ENCODE measurements around the gene RPS6KA2.

The RPS6KA2 gene

GRCh38 chr6:166454692-166455515 is 172.1 kb downstream of the RPS6KA2 start:
- DNase-seq (ENCODE audit: low read depth) = no peak
- H3K4me3 ChIP-seq (ENCODE audit: control insufficient read depth, low read depth, low read length) = no peak overlapping the region
- no peak for TF ChIP-seq CTCF (conservative IDR thresholded peaks at IDR 0.05; ENCODE audit: control insufficient read depth, insufficient read depth, low read depth, low read length)

- no peak overlapping the region for H3K4me3 ChIP-seq (ENCODE audit: control insufficient read depth, low read depth, low read length)
- no peak for TF ChIP-seq CTCF (conservative IDR thresholded peaks at IDR 0.05; ENCODE audit: control insufficient read depth, insufficient read depth, low read depth, low read length)
- DNase-seq (ENCODE audit: low read depth) = no peak
Observed at GRCh38 chr6:166453651-166454050, 173.4 kb downstream of the RPS6KA2 start.

GRCh38 chr6:166450167-166450873 is 176.7 kb downstream of the RPS6KA2 start:
- no peak for TF ChIP-seq CTCF (conservative IDR thresholded peaks at IDR 0.05; ENCODE audit: control insufficient read depth, insufficient read depth, low read depth, low read length)
- H3K4me3 ChIP-seq (ENCODE audit: control insufficient read depth, low read depth, low read length) = no peak overlapping the region
- DNase-seq (ENCODE audit: low read depth) = no peak

- TF ChIP-seq CTCF (conservative IDR thresholded peaks at IDR 0.05; ENCODE audit: control insufficient read depth, insufficient read depth, low read depth, low read length) = no peak
- no peak for DNase-seq (ENCODE audit: low read depth)
- no peak overlapping the region for H3K4me3 ChIP-seq (ENCODE audit: control insufficient read depth, low read depth, low read length)
Observed at GRCh38 chr6:166449641-166450040, 177.4 kb downstream of the RPS6KA2 start.

- DNase-seq (ENCODE audit: low read depth) = no peak
- TF ChIP-seq CTCF (conservative IDR thresholded peaks at IDR 0.05; ENCODE audit: control insufficient read depth, insufficient read depth, low read depth, low read length) = no peak
- no peak overlapping the region for H3K4me3 ChIP-seq (ENCODE audit: control insufficient read depth, low read depth, low read length)
Observed at GRCh38 chr6:166449036-166449435, 178.0 kb downstream of the RPS6KA2 start.

GRCh38 chr6:166448432-166448831 is 178.6 kb downstream of the RPS6KA2 start:
- no peak overlapping the region for H3K4me3 ChIP-seq (ENCODE audit: control insufficient read depth, low read depth, low read length)
- no peak for TF ChIP-seq CTCF (conservative IDR thresholded peaks at IDR 0.05; ENCODE audit: control insufficient read depth, insufficient read depth, low read depth, low read length)
- no peak for DNase-seq (ENCODE audit: low read depth)

All from fibroblast of mammary gland (primary cell).